ENCODE measurements around the gene SDF4.

Gene SDF4

DNA sequence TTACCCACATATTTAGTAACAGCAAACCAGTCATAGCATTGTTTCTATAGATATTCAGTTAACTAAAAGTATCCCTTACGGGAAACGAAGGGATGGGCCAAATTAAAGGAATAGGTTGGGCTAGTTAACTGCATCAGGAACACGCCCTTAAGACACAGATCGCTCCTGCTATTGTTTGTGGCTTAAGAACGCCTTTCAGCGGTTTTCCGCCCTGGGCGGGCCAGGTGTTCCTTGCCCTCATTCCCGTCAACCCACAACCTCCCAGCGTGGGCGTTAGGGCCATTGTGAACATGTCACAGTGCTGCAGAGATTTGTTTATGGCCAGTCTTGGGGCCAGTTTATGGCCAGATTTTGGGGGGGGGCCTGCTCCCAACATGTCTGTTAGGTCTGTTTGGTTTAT lies 40.1 kb downstream of the SDF4 start:
- Histone ChIP-seq H4K20me1 (ENCODE audit: insufficient read depth, low read length) (no peaks in the 10 kb centered on the region), H3K36me3 (ENCODE audit: insufficient read depth, low read length) (no peaks in the 10 kb centered on the region), H3K79me2 (ENCODE audit: insufficient read depth, low read length) (no peaks in the 10 kb centered on the region), H3K4me3 (ENCODE audit: low read depth in 1 of 2, low read length in 2 of 2) (no peak overlapping the region), H3K4me1 (ENCODE audit: insufficient read depth, low read length) (no peaks in the 10 kb centered on the region), H3K9me3 (ENCODE audit: insufficient read depth, low read length, severe bottlenecking) (no peaks in the 10 kb centered on the region), H3K4me2 (ENCODE audit: insufficient read depth, low read length) (no peak overlapping the region), H3K9ac (ENCODE audit: low read depth, low read length) (no peak overlapping the region), H2AFZ (ENCODE audit: low read depth, low read length) (no peak overlapping the region), H3K27me3 (ENCODE audit: insufficient read depth, low read length, poor library complexity) (no peaks in the 10 kb centered on the region), H3K27ac (ENCODE audit: low read length) (no peak overlapping the region)
- DNase-seq (no peak), ATAC-seq (ENCODE audit: insufficient read depth, low read depth) (no peak)
- TF ChIP-seq, protein P1, sequence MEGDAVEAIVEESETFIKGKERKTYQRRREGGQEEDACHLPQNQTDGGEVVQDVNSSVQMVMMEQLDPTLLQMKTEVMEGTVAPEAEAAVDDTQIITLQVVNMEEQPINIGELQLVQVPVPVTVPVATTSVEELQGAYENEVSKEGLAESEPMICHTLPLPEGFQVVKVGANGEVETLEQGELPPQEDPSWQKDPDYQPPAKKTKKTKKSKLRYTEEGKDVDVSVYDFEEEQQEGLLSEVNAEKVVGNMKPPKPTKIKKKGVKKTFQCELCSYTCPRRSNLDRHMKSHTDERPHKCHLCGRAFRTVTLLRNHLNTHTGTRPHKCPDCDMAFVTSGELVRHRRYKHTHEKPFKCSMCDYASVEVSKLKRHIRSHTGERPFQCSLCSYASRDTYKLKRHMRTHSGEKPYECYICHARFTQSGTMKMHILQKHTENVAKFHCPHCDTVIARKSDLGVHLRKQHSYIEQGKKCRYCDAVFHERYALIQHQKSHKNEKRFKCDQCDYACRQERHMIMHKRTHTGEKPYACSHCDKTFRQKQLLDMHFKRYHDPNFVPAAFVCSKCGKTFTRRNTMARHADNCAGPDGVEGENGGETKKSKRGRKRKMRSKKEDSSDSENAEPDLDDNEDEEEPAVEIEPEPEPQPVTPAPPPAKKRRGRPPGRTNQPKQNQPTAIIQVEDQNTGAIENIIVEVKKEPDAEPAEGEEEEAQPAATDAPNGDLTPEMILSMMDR (IDR thresholded peaks at IDR 0.05; ENCODE audit: borderline replicate concordance, extremely low read depth, low read length, poor library complexity, severe bottlenecking) = no peak
- no peak for TF ChIP-seq EZH2 (IDR thresholded peaks at IDR 0.05; ENCODE audit: borderline replicate concordance, low read depth, low read length, severe bottlenecking)

DNA sequence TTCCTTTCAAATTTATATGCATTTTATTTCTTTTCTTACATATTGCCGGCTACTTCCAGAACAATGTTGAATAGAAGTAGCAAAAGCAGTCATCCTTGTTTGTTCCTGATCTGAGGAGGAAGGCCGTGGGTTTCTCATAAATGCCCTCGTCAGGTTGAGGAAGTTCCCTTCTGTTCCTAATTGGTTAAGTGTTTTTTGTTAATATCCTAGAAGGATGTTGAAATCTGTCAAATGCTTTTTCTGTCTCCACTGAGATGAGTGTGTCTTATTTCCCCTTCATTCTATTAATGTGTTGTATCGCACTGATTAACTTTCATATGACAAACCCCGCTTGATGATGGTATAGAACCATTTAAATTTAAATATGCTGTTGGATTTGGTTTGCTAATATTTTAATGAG lies 42.7 kb downstream of the SDF4 start:
- H3K9me3 ChIP-seq (ENCODE audit: insufficient read depth, low read length, severe bottlenecking) = no peaks in the 10 kb centered on the region
- no peak overlapping the region for H2AFZ ChIP-seq (ENCODE audit: low read depth, low read length)
- H3K36me3 ChIP-seq (ENCODE audit: insufficient read depth, low read length) = no peaks in the 10 kb centered on the region
- no peak for DNase-seq
- H4K20me1 ChIP-seq (ENCODE audit: insufficient read depth, low read length) = no peaks in the 10 kb centered on the region
- no peaks in the 10 kb centered on the region for H3K4me1 ChIP-seq (ENCODE audit: insufficient read depth, low read length)
- ATAC-seq (ENCODE audit: insufficient read depth, low read depth) = no peak
- no peaks in the 10 kb centered on the region for H3K27me3 ChIP-seq (ENCODE audit: insufficient read depth, low read length, poor library complexity)
- H3K4me3 ChIP-seq (ENCODE audit: low read depth in 1 of 2, low read length in 2 of 2) = no peak overlapping the region
- no peak overlapping the region for H3K4me2 ChIP-seq (ENCODE audit: insufficient read depth, low read length)
- H3K79me2 ChIP-seq (ENCODE audit: insufficient read depth, low read length) = no peaks in the 10 kb centered on the region
- TF ChIP-seq EZH2 (IDR thresholded peaks at IDR 0.05; ENCODE audit: borderline replicate concordance, low read depth, low read length, severe bottlenecking) = no peak
- TF ChIP-seq, protein P1 (IDR thresholded peaks at IDR 0.05; ENCODE audit: borderline replicate concordance, extremely low read depth, low read length, poor library complexity, severe bottlenecking) = no peak
- H3K9ac ChIP-seq (ENCODE audit: low read depth, low read length) = no peak overlapping the region
- no peak overlapping the region for H3K27ac ChIP-seq (ENCODE audit: low read length)

DNA sequence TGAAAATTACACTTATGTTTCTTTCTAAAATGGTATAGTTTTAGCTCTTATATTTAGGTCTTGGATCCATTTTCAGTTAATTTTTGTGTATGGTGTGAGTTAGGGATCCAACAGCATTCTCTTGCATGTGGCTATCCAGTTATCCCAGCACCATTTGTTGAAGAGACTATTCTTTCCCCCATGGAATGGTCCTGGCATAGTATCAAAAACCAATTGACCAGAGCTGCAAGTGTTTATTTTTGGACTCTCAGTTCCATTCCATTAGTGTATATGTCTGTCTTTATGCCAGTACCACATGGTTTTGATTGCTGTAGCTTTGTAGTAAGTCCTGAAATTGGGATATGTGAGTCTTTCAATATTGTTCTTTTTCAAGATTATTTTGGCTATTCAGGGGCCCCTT lies 43.9 kb downstream of the SDF4 start:
- no peaks in the 10 kb centered on the region for H3K27me3 ChIP-seq (ENCODE audit: insufficient read depth, low read length, poor library complexity)
- H3K36me3 ChIP-seq (ENCODE audit: insufficient read depth, low read length) = no peaks in the 10 kb centered on the region
- H3K4me2 ChIP-seq (ENCODE audit: insufficient read depth, low read length) = no peak overlapping the region
- H3K9ac ChIP-seq (ENCODE audit: low read depth, low read length) = no peak overlapping the region
- no peak overlapping the region for H3K27ac ChIP-seq (ENCODE audit: low read length)
- TF ChIP-seq, protein P1 (IDR thresholded peaks at IDR 0.05; ENCODE audit: borderline replicate concordance, extremely low read depth, low read length, poor library complexity, severe bottlenecking) = no peak
- no peak for TF ChIP-seq EZH2 (IDR thresholded peaks at IDR 0.05; ENCODE audit: borderline replicate concordance, low read depth, low read length, severe bottlenecking)
- H4K20me1 ChIP-seq (ENCODE audit: insufficient read depth, low read length) = no peaks in the 10 kb centered on the region
- no peaks in the 10 kb centered on the region for H3K79me2 ChIP-seq (ENCODE audit: insufficient read depth, low read length)
- H3K9me3 ChIP-seq (ENCODE audit: insufficient read depth, low read length, severe bottlenecking) = no peaks in the 10 kb centered on the region
- DNase-seq (no peak), ATAC-seq (ENCODE audit: insufficient read depth, low read depth) (no peak)
- no peak overlapping the region for H3K4me3 ChIP-seq (ENCODE audit: low read depth in 1 of 2, low read length in 2 of 2)
- H3K4me1 ChIP-seq (ENCODE audit: insufficient read depth, low read length) = no peaks in the 10 kb centered on the region
- no peak overlapping the region for H2AFZ ChIP-seq (ENCODE audit: low read depth, low read length)

All from DND-41 (cell line).